K562 (cell line): ENCODE measurements around the gene VWA1. TPM values are rescaled to one million over a fixed set of nuclear protein-coding genes. Genes with fewer than 3 reads are reported as not detected.

ENCODE experiments used
- ATAC-seq: fragments of 200-7000 bp; cut with Tn5 transposase; 3 replicates; pipeline ENCODE4 v1.9.1; 2020; ENCODE audit warnings: moderate library complexity
- BruUV-seq: library from RNA; stranded (reverse); fragments of 400-500 nt; replicated peaks from 2 replicates; lab custom pipeline; 2021; lab: Mats Ljungman, UMichigan
- CTCF ChIA-PET: fragments of 300-600 bp; formaldehyde crosslinking; extraction: SDS; loops from one replicate; lab custom pipeline; 2021; ENCODE audit warnings: low intra/inter-chr PET ratio; lab: Yijun Ruan, JAX
- POLR2A ChIA-PET: fragments of 300-600, 350-650 bp; sonication (Branson Sonifier 250); formaldehyde crosslinking; extraction: SDS; loops from one replicate; lab custom pipeline; 2021; ENCODE audit warnings: antibody characterized with exemption, inconsistent platforms; lab: Yijun Ruan, JAX
- DNase-seq, 4 experiments: peaks; one replicate each; pipeline versions ENCODE4 v3.0.0 to v3.0.0-alpha.2; 2011 to 2018; ENCODE audit warnings: low spot score in 3 of 4, mixed read lengths in 3 of 4; ENCODE audit errors: extremely low read depth in 1 of 4
- FAIRE-seq: peaks from 2 replicates; lab custom pipeline; 2011; peaks lifted over from hg19 to GRCh38; lab: Jason Lieb, UNC
- H2AFZ ChIP-seq: 2 replicates; pipeline ENCODE4 v1.6.0; 2011; ENCODE audit warnings: low read depth, low read length, control low read depth, inconsistent platforms
- H3K27ac ChIP-seq: fragments of 200-600 bp; 3 replicates; pipeline ENCODE4 v1.8.0; 2011; ENCODE audit warnings: low read depth, mild to moderate bottlenecking, control low read depth, inconsistent platforms, low read length, moderate library complexity, mixed read lengths; ENCODE audit errors: extremely low read depth
- H3K27me3 ChIP-seq, 2 experiments: fragments of 300-600 bp in 1 of 2; 2 replicates in 1 of 2; 3 replicates in 1 of 2; pipeline versions ENCODE4 v1.6.0 to v1.8.0; 2011; ENCODE audit warnings: inconsistent platforms in 2 of 2, low read length in 2 of 2, mild to moderate bottlenecking in 1 of 2, mixed read lengths in 1 of 2, moderate library complexity in 1 of 2; ENCODE audit not compliant: control insufficient read depth in 2 of 2, insufficient read depth in 2 of 2
- H3K36me3 ChIP-seq: fragments of 300-600 bp; 3 replicates; pipeline ENCODE4 v1.8.0; 2011; ENCODE audit warnings: mild to moderate bottlenecking, low read length, inconsistent platforms; ENCODE audit not compliant: control insufficient read depth, insufficient read depth
- H3K4me1 ChIP-seq, 2 experiments: fragments of 200-600 bp in 1 of 2; replicated peaks in 1 of 2; 2 replicates in 1 of 2; 3 replicates in 1 of 2; pipeline versions ENCODE4 v1.5.1 to v1.8.0; 2011; ENCODE audit warnings: inconsistent platforms in 2 of 2, low read length in 2 of 2, mild to moderate bottlenecking in 1 of 2, mixed read lengths in 1 of 2, moderate library complexity in 1 of 2; ENCODE audit not compliant: control insufficient read depth in 2 of 2, insufficient read depth in 2 of 2
- H3K4me2 ChIP-seq: 2 replicates; pipeline ENCODE4 v1.6.1; 2011; ENCODE audit warnings: low read length, control low read depth, inconsistent platforms, mixed read lengths; ENCODE audit not compliant: insufficient read depth
- H3K4me3 ChIP-seq: fragments of 200-600 bp; sonication (generic), shearing (Covaris generic); 2 replicates; pipeline ENCODE4 v1.5.1; 2016; ENCODE audit warnings: control low read depth, inconsistent platforms
- H3K79me2 ChIP-seq: fragments of 200-600 bp; 3 replicates; pipeline ENCODE4 v1.8.0; 2011; ENCODE audit warnings: low read length, inconsistent platforms; ENCODE audit not compliant: control insufficient read depth, insufficient read depth
- H3K9ac ChIP-seq, 2 experiments: 2 replicates each; pipeline versions ENCODE4 v1.6.0 to v1.6.1; 2011; ENCODE audit warnings: low read depth in 2 of 2, low read length in 2 of 2, control low read depth in 1 of 2, inconsistent platforms in 1 of 2, mild to moderate bottlenecking in 1 of 2, mixed read lengths in 1 of 2; ENCODE audit not compliant: insufficient read depth in 1 of 2
- H3K9me1 ChIP-seq: one replicate; pipeline ENCODE4 v1.6.0; 2011; ENCODE audit warnings: inconsistent platforms, mild to moderate bottlenecking, low read length, moderate library complexity; ENCODE audit not compliant: control insufficient read depth, insufficient read depth
- H3K9me3 ChIP-seq: replicated peaks from 2 replicates; pipeline ENCODE4 v1.5.1; 2011; ENCODE audit warnings: low read depth, low read length, inconsistent platforms; ENCODE audit not compliant: control insufficient read depth, insufficient read depth
- H4K20me1 ChIP-seq: replicated peaks from 2 replicates; pipeline ENCODE4 v1.6.1; 2011; ENCODE audit warnings: low read length, inconsistent platforms, mixed read lengths; ENCODE audit not compliant: control insufficient read depth, insufficient read depth
- CBX1 ChIP-seq: sonication (generic); IDR thresholded peaks from 2 replicates; pipeline ENCODE4 v1.6.1; 2016; ENCODE audit warnings: antibody characterized with exemption, low read depth, mild to moderate bottlenecking
- ETV5 ChIP-seq: sonication (generic); formaldehyde crosslinking; IDR thresholded peaks from 2 replicates; pipeline ENCODE4 v1.4.0; 2020; ENCODE audit warnings: low read depth, mild to moderate bottlenecking, missing genetic modification reagents
- GTF2F1 ChIP-seq: IDR thresholded peaks from 2 replicates; pipeline ENCODE4 v1.6.1; 2011; ENCODE audit warnings: low read depth, low read length, improper control_type of control experiment
- KDM5B ChIP-seq: fragments of 200-600 bp; sonication (generic); IDR thresholded peaks from 2 replicates; pipeline ENCODE4 v1.6.1; 2012; ENCODE audit warnings: low read depth, mild to moderate bottlenecking, moderate library complexity, low read length, control low read depth, inconsistent platforms; ENCODE audit not compliant: insufficient replicate concordance
- POLR2A ChIP-seq: fragments of 450-650 bp; conservative IDR thresholded peaks from 2 replicates; pipeline ENCODE4 v1.6.1; 2016
- POLR2AphosphoS2 ChIP-seq: IDR thresholded peaks from 2 replicates; pipeline ENCODE4 v1.6.1; 2012; ENCODE audit warnings: low read length, improper control_type of control experiment
- POLR2G ChIP-seq: fragments of 200-400 bp; formaldehyde crosslinking; IDR thresholded peaks from 2 replicates; pipeline ENCODE4 v1.6.1; 2017; ENCODE audit warnings: low read depth, mild to moderate bottlenecking, antibody characterized with exemption, low read length, moderate library complexity
- RAD21 ChIP-seq, 2 experiments: fragments of 250-450 bp in 1 of 2; fragments of 450-650 bp in 1 of 2; sonication (Bioruptor Pico) in 1 of 2; formaldehyde crosslinking in 1 of 2; IDR thresholded peaks in 1 of 2; conservative IDR thresholded peaks in 1 of 2; 2 replicates each; pipeline versions ENCODE4 v1.4.0 to v1.8.0; 2020 to 2022; ENCODE audit warnings: mild to moderate bottlenecking in 2 of 2, moderate library complexity in 1 of 2
- RBFOX2 ChIP-seq: fragments of 200-400 bp; formaldehyde crosslinking; IDR thresholded peaks from 2 replicates; pipeline ENCODE4 v1.6.1; 2017; ENCODE audit warnings: low read depth, mild to moderate bottlenecking, low read length, moderate library complexity
- STAG1 ChIP-seq: sonication (generic); formaldehyde crosslinking; IDR thresholded peaks from 2 replicates; pipeline ENCODE4 v1.5.0; 2020; ENCODE audit warnings: missing genetic modification reagents, borderline replicate concordance
- SUPT5H ChIP-seq: fragments of 450-650 bp; IDR thresholded peaks from 2 replicates; pipeline ENCODE4 v1.6.1; 2016
- ZBED1 ChIP-seq: IDR thresholded peaks from 2 replicates; pipeline ENCODE4 v1.6.1; 2014
- ZNF644 ChIP-seq: fragments of 200-800 bp; sonication (Bioruptor generic); IDR thresholded peaks from 2 replicates; pipeline ENCODE4 v1.6.1; 2016; ENCODE audit warnings: low read depth, missing genetic modification characterization, missing compliant biosample characterization
- WGBS: fragments of 100-300 bp; shearing (Covaris generic); methylation state at CpG from one replicate; pipeline ENCODE4 v1.1.6; 2016; ENCODE audit warnings: low coverage, mixed read lengths; ENCODE audit not compliant: insufficient coverage; ENCODE audit errors: missing lambda C conversion rate; 5-methylcytosine and 5-hydroxymethylcytosine counted together
- in situ Hi-C: fragments of 300-500 bp; cut with MboI; formaldehyde crosslinking; loops from 4 replicates; pipeline ENCODE4 v1.15.0; 2018; ENCODE audit warnings: inconsistent platforms, mixed read lengths
- intact Hi-C: fragments of 100-400 bp; cut with micrococcal nuclease; formaldehyde crosslinking; loops from 2 replicates; pipeline ENCODE4 v1.14.2; 2022
- polyA plus RNA-seq, 8 experiments: library from polyadenylated mRNA; depleted of rRNA in 4 of 8; stranded (reverse) in 5 of 8; unstranded in 3 of 8; fragments of >200 nt; fragmentation: Nextera tagmentation in 2 of 8; fragmentation: Illumina TruSeq in 1 of 8; extraction: Ambion mirVana in 2 of 8; extraction: Trizol in 1 of 8; gene quantifications; 2 replicates each; pipeline versions ENCODE4 v1.2.1 to v1.2.3, GENCODE V29; 2011 to 2014; ENCODE audit warnings: inconsistent platforms in 1 of 8, missing spikeins in 1 of 8
- total RNA-seq, 7 experiments: library from RNA; depleted of rRNA in 6 of 7; stranded (reverse); fragments of >200 nt in 6 of 7; fragmentation: Illumina TruSeq in 2 of 7; extraction: Trizol in 2 of 7; gene quantifications; 2 replicates each; pipeline versions ENCODE4 v1.2.1 to v1.2.3, GENCODE V29; 2011 to 2021; ENCODE audit warnings: low replicate concordance in 1 of 7
- TF ChIP-seq, protein P1 (sequence below): IDR thresholded peaks from 2 replicates; pipeline ENCODE4 v1.6.1; 2016; ENCODE audit warnings: missing genetic modification characterization, missing compliant biosample characterization

VWA1 gene
- total and polyA plus RNA-seq, 9 of the 15 experiments (the other 6 are each of a cell fraction or from before 2014, with no cell fraction given) = 0.01 to 6.4 (median 0.85) TPM

DNA sequence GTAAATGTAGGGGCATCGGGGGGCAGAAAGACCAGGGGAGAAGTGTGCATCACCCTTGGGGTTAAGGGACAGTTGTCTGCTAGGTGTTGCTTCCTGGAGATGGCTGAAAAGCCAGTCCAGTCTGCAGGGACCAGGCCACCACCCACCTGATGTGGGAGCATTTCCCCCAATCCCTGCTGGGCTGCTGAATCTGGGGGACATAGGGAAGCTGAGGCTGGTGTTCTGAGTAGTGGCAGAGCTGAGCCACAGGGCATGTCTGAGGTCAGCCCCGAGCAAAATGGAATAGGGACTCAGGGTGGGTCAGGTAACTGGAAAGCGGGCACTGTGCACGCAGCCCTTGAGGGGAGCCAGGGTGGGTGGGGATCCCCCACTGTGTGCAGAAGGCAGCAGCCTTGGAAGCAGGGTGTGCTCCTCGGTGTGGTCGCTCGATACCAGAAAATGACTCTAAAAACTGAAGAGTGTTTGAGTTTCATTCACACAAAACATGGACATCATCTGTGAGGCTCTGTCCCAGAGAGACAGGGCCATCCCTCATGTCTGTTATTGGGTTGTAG, 34.0 kb upstream of the VWA1 start:
- DNase-seq (no peak), ATAC-seq (no peak), FAIRE-seq (no peak)
- POLR2A ChIA-PET = interaction anchor here (0.8 to 1.7 kb wide), 4 partner anchors 9 to 42 kb away, joined by 4 to 8 read pairs (median 8); partner anchors contain the start of gene AURKAIP1
- Histone ChIP-seq H3K9me3 (no peaks in the 10 kb centered on the region), H2AFZ (no peak overlapping the region), H3K79me2 (peaks cover 81% of the 10 kb centered on the region), H3K27ac (no peak overlapping the region; the same call in 2 of the 3 replicates), H3K9me1 (peaks cover 8% of the 10 kb centered on the region), H3K4me2 (peak overlapping the region; percentile 97; the same call in 1 of the 2 replicates), H3K27me3 (no peaks in the 10 kb centered on the region), H3K36me3 (peaks cover 83% of the 10 kb centered on the region), H3K4me3 (no peak overlapping the region), H3K4me1 (peaks cover 29 to 62% of the 10 kb centered on the region in 2 experiments), H3K9ac (peak overlapping the region in 1 of 2 experiments; percentile 99; a peak in 2 of 4 replicates), H4K20me1 (peaks cover 14% of the 10 kb centered on the region)
- 82% methylated on average over 5 of the region's 7 CpGs for WGBS
- intact Hi-C loops (no loop called here), in situ Hi-C loops (no loop called here)
- CTCF ChIA-PET = interaction anchor here (1.1 kb wide), 1 partner anchor 50 kb away, joined by 3 read pairs; no protein-coding TSS in a partner anchor
- no TSS peak for BruUV-seq
- TF ChIP-seq GTF2F1 (no peak), STAG1 (CRISPR knock-in tag) (no peak), POLR2A (peak; percentile 65; the same call in 1 of the 2 replicates), RBFOX2 (peak; percentile 1; the same call in 1 of the 2 replicates), CBX1 (0 out of 2 replicates have a peak, but pooled peaks have one; percentile 17), ETV5 (CRISPR knock-in tag) (0 out of 2 replicates have a peak, but pooled peaks have one; percentile 15), KDM5B (peak; percentile 18), ZBED1 (peak; percentile 16; the same call in 1 of the 2 replicates), RAD21 (CRISPR knock-in tag; conservative IDR thresholded peaks at IDR 0.05 in 1 of 2, IDR thresholded peaks at IDR 0.05 in 1 of 2) (no peak), POLR2G (0 out of 2 replicates have a peak, but pooled peaks have one; percentile 21), POLR2AphosphoS2 (0 out of 2 replicates have a peak, but pooled peaks have one; percentile 26), ZNF644 (tag) (no peak), SUPT5H (peak; percentile 60)
- TF ChIP-seq, protein P1, sequence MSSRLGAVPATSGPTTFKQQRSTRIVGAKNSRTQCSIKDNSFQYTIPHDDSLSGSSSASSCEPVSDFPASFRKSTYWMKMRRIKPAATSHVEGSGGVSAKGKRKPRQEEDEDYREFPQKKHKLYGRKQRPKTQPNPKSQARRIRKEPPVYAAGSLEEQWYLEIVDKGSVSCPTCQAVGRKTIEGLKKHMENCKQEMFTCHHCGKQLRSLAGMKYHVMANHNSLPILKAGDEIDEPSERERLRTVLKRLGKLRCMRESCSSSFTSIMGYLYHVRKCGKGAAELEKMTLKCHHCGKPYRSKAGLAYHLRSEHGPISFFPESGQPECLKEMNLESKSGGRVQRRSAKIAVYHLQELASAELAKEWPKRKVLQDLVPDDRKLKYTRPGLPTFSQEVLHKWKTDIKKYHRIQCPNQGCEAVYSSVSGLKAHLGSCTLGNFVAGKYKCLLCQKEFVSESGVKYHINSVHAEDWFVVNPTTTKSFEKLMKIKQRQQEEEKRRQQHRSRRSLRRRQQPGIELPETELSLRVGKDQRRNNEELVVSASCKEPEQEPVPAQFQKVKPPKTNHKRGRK = no peak
